Measurements from ENCODE around the gene USP15. TPM values are rescaled to one million over a fixed set of nuclear protein-coding genes. Genes with fewer than 3 reads are reported as not detected.
"Not testable (repeated sequence)": the region's sequence is repeated elsewhere in the genome, so short reads cannot be mapped to it uniquely, and the experiment has no call there.

Gene USP15
- polyA plus RNA-seq, 3 donors: 43.1 to 56.5 (median 55.0) TPM

DNA sequence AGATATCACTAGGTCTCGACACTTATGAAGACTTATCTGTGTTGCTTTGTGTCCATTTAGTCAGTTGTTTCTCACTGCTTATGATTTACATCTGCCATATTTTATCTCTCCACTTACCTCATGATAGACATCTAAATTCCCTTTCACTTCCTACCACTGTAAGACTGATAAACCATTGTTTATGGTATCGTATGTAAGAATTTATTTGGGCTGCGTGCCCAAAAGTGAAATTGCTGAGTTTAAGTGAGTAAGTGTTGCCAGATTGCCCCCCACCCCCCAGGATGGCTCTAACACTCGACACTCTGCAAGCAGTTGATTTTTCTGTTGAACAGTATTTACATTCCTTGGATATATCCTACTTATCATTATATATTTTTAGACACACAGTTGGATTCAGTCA is 136.5 kb downstream of the USP15 start:
- DNase-seq (ENCODE audit: extremely low read depth in 1 of 11, low read depth in 9 of 11, low spot score in 4 of 11): peak in 2 of 11 donors; percentile 6 to 12

DNA sequence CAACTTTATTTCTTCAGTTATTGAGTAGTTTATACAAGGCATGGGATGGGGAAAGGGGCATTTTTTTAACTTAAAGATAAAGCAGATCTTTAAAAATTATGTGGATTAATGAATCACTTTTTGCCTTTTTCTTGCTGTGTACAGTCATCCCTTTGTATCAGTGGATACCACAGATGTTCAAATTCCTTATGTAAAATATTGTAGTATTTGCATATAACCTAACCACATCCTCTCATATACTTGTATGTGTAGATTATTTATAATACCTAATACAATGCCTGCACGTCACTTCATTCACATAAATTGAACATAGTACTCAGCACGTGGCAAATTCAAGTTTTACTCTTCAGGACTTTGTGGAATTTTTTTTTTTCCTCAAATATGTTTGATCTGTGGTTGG is 139.9 kb downstream of the USP15 start:
- DNase-seq (ENCODE audit: extremely low read depth in 1 of 11, low read depth in 9 of 11, low spot score in 4 of 11): no peak

DNA sequence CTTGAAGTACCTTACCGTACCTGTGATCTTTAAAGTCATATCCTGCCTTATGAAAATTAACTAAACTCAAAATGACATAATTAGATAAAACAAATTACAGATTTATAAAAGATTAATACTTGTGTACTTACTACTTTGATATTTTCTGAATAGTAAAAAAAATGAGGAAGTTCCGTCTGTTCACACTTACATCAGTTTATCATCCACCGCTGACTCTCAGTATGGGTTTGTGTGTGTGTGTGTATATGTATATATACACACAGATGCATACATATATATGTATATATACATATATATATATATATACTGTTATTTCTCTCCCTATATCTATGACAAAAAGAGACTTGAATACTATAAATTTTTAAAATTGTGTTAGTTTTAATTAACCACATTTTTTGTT is 141.4 kb downstream of the USP15 start:
- DNase-seq (ENCODE audit: extremely low read depth in 1 of 11, low read depth in 9 of 11, low spot score in 4 of 11): no peak

GRCh38 chr12:62403031-62403430 is 142.8 kb downstream of the USP15 start:
- DNase-seq (ENCODE audit: extremely low read depth in 1 of 11, low read depth in 9 of 11, low spot score in 4 of 11): no peak

GRCh38 chr12:62407587-62407986 is 147.4 kb downstream of the USP15 start:
- DNase-seq (ENCODE audit: extremely low read depth in 1 of 11, low read depth in 9 of 11, low spot score in 4 of 11): no peak

DNA sequence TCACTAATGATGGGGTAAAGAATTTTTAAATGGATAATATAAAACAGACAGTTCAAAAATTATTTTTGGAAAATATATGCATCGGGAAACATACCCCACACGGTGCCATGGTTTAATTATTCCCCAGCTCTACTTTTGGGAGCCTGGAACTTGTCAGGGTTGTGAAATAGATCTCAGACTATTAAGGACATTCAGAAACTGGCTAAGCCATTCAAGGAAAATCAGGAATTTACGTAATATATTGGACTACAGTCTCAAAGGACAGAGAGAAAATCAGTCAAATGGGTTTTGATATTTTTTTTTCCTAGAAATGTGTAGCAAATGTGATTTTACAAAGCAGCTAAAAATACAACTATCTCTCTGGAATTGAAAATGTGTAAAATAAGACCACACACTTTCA is 148.9 kb downstream of the USP15 start:
- DNase-seq (ENCODE audit: extremely low read depth in 1 of 11, low read depth in 9 of 11, low spot score in 4 of 11): no peak

DNA sequence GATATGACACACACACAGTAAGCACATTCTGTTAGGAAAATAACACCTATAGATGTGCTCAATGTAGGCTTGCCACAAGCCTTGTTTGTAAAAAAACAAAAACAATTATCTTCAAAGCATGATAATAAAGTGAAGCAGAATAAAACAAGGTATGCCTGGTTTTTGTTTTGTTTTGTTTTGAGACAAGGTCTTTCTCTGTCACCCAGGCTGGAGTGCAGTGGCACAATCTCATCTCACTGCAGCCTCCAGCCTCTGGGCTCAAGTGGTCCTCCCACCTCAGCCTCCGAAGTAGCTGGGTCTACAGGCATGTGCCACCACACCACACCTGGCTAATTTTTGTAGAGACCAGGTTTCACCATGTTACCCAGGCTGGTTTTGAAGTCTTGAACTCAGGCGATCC is 154.0 kb downstream of the USP15 start:
- no peak for DNase-seq (ENCODE audit: extremely low read depth in 1 of 11, low read depth in 9 of 11, low spot score in 4 of 11)

DNA sequence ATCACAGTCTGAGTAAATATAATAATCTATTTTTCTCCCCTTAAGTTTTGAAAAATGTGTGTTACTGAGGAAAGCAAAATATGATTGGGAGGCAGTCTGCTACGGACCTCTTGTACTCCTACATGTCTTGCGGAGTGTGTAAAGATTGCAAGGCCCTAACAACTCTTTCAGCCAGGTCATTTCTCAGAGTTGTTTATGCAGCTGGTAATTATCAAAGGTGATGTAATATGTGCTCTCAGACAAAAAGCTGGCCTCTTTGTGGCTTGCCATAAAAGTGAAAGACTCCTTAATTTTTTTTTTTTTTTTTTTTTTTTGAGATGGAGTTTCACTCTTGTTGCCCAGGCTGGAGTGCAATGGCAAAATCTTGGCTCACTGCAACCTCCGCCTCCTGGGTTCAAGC is 165.9 kb downstream of the USP15 start:
- no peak for DNase-seq (ENCODE audit: extremely low read depth in 1 of 11, low read depth in 9 of 11, low spot score in 4 of 11)

DNA sequence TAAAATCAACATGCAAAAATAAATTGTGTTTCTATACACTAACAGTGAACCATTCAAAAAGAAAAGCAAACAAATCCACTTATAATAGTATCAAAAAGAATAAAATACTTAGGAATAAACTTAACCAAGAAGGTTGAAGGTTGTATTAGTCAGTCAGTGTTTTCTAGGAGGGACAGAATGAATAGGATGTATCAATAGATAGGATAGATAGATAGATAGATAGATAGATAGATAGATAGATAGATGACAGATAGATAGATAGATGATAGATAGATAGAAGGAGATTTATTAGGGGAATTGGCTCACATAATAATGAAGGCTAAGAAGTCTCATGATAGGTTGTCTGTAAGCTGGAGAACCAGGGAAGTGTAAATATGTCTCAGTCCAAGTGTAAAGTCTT is 169.3 kb downstream of the USP15 start:
- no peak for DNase-seq (ENCODE audit: extremely low read depth in 1 of 11, low read depth in 9 of 11, low spot score in 4 of 11)

GRCh38 chr12:62434494-62435302 is 174.5 kb downstream of the USP15 start:
- no peak for DNase-seq (ENCODE audit: extremely low read depth in 1 of 11, low read depth in 9 of 11, low spot score in 4 of 11)

- DNase-seq (ENCODE audit: extremely low read depth in 1 of 11, low read depth in 9 of 11, low spot score in 4 of 11): peak in 8 of 11 donors; percentile 24 to 61 (median 41)
These were observed 175.3 kb downstream of the USP15 start for GRCh38 chr12:62435303-62436163.

DNA sequence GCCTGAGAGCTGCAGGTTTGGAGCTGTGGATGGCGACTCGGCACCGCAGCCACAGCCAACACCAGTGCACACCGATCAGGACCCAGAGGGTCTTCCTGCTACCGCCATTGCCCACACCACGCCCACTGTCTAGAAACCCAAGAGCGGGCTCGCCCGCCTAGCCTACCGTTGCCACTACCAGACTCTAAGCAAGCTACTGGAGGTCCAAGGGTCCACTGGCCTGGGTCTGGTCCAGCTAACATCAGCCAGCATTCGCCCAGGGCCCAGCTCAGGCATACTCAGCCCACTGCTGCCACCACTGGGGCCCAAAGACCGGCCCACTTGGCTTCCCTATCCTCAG is 175.9 kb downstream of the USP15 start:
- DNase-seq (ENCODE audit: extremely low read depth in 1 of 11, low read depth in 9 of 11, low spot score in 4 of 11): no peak

GRCh38 chr12:62438098-62438692 is 178.0 kb downstream of the USP15 start:
- DNase-seq (ENCODE audit: extremely low read depth in 1 of 11, low read depth in 9 of 11, low spot score in 4 of 11): peak in 8 of 11 donors; percentile 32 to 56 (median 40)

- DNase-seq (ENCODE audit: extremely low read depth in 1 of 11, low read depth in 9 of 11, low spot score in 4 of 11): no peak
These were observed 186.7 kb downstream of the USP15 start for GRCh38 chr12:62446754-62447452.

GRCh38 chr12:62448436-62448835 is 188.2 kb downstream of the USP15 start:
- DNase-seq (ENCODE audit: extremely low read depth in 1 of 11, low read depth in 9 of 11, low spot score in 4 of 11): no peak

GRCh38 chr12:62455429-62455828 is 195.2 kb downstream of the USP15 start:
- DNase-seq (ENCODE audit: extremely low read depth in 1 of 11, low read depth in 9 of 11, low spot score in 4 of 11): not testable (repeated sequence)

DNA sequence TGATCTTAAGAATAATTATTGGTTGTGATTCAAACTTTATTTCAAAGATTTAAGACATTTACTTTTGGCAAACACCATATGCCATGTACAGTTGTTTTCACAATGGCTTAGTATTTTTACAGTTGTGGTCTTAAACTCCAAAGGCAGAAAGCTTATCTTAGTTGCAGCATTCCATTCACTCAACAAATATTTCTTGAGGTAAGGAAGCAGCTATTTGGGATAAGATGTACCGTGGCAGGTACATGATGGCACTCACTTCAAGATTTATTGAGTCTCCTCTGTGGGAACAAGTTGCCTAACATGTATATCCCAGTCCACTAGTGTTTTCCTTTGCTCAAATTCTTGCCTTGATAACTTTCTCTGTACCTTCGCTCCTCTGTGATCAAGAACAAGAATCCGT is 198.4 kb downstream of the USP15 start:
- no peak for DNase-seq (ENCODE audit: extremely low read depth in 1 of 11, low read depth in 9 of 11, low spot score in 4 of 11)

- DNase-seq (ENCODE audit: extremely low read depth in 1 of 11, low read depth in 9 of 11, low spot score in 4 of 11): no peak
These were observed 199.8 kb downstream of the USP15 start for GRCh38 chr12:62459976-62460375.

DNA sequence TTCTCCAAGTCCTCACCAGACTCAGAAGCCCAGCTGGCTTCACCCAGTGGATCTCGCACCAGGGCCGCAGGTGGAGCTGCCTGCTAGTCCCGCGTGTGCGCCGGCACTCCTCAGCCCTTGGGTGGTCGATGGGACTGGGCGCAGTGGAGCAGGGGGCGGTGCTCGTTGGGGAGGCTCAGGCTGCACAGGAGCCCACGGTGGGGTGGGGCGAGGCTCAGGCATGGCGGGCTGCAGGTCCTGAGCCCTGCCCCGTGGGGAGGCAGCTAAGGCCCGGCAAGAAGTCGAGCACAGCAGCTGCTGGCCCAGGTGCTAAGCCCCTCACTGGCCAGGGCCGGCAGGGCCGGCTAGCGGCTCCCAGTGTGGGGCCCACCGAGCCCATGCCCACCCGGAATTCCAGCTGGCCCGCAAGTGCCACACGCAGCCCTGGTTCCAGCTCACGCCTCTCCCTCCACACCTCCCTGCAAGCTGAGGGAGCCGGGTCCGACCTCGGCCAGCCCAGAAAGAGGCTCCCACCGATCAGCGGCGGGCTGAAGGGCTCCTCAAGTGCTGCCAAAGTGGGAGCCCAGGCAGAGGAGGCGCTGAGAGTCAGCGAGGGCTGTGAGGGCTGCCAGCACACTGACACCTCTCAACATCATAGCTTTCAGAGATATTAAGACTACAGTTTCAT is 201.1 kb downstream of the USP15 start:
- DNase-seq (ENCODE audit: extremely low read depth in 1 of 11, low read depth in 9 of 11, low spot score in 4 of 11): not testable (repeated sequence)

All from renal cortex interstitium (tissue), 11 donors.